Esophagus squamous epithelium (tissue), 4 donors: ENCODE results near the gene GRIK4.

ENCODE experiments used
- POLR2A ChIP-seq, 4 donors: fragments of 450-650 bp; IDR thresholded peaks; one replicate each; pipeline ENCODE4 v1.6.1; 2017; ENCODE audit warnings: antibody characterized with exemption in 4 of 4, mild to moderate bottlenecking in 4 of 4, moderate library complexity in 3 of 4
- TF ChIP-seq, protein P1 (sequence below), 6 experiments: fragments of 450-650 bp in 4 of 6; fragments of 200-600 bp in 2 of 6; sonication (generic) in 2 of 6; IDR thresholded peaks; one replicate each; pipeline ENCODE4 v1.5.1; 2016 to 2019; ENCODE audit warnings: antibody characterized with exemption in 6 of 6, mild to moderate bottlenecking in 4 of 6, moderate library complexity in 4 of 6

- TF ChIP-seq, protein P1, sequence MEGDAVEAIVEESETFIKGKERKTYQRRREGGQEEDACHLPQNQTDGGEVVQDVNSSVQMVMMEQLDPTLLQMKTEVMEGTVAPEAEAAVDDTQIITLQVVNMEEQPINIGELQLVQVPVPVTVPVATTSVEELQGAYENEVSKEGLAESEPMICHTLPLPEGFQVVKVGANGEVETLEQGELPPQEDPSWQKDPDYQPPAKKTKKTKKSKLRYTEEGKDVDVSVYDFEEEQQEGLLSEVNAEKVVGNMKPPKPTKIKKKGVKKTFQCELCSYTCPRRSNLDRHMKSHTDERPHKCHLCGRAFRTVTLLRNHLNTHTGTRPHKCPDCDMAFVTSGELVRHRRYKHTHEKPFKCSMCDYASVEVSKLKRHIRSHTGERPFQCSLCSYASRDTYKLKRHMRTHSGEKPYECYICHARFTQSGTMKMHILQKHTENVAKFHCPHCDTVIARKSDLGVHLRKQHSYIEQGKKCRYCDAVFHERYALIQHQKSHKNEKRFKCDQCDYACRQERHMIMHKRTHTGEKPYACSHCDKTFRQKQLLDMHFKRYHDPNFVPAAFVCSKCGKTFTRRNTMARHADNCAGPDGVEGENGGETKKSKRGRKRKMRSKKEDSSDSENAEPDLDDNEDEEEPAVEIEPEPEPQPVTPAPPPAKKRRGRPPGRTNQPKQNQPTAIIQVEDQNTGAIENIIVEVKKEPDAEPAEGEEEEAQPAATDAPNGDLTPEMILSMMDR (IDR thresholded peaks at IDR 0.05), result no peak
- no peak for TF ChIP-seq POLR2A (IDR thresholded peaks at IDR 0.05)
Observed at GRCh38 chr11:120720760-120721159, 209.2 kb downstream of the GRIK4 start.
